K562 (cell line): Measurements from ENCODE around the gene SH3BP2. TPM values are rescaled to one million over a fixed set of nuclear protein-coding genes. Genes with fewer than 3 reads are reported as not detected.

Experiments
- HBP1 ChIP-seq: fragments of 450-650 bp; formaldehyde crosslinking; IDR thresholded peaks from 2 replicates; pipeline ENCODE4 v1.4.0; 2022; ENCODE audit warnings: missing genetic modification characterization
- ZNF407 ChIP-seq: fragments of 450-650 bp; IDR thresholded peaks from 2 replicates; pipeline ENCODE4 v1.6.1; 2016; ENCODE audit warnings: low read depth
- polyA plus RNA-seq, 8 experiments: library from polyadenylated mRNA; depleted of rRNA in 4 of 8; stranded (reverse) in 5 of 8; unstranded in 3 of 8; fragments of >200 nt; fragmentation: Nextera tagmentation in 2 of 8; fragmentation: Illumina TruSeq in 1 of 8; extraction: Ambion mirVana in 2 of 8; extraction: Trizol in 1 of 8; gene quantifications; 2 replicates each; pipeline versions ENCODE4 v1.2.1 to v1.2.3, GENCODE V29; 2011 to 2014; ENCODE audit warnings: inconsistent platforms in 1 of 8, missing spikeins in 1 of 8
- total RNA-seq, 7 experiments: library from RNA; depleted of rRNA in 6 of 7; stranded (reverse); fragments of >200 nt in 6 of 7; fragmentation: Illumina TruSeq in 2 of 7; extraction: Trizol in 2 of 7; gene quantifications; 2 replicates each; pipeline versions ENCODE4 v1.2.1 to v1.2.3, GENCODE V29; 2011 to 2021; ENCODE audit warnings: low replicate concordance in 1 of 7

Gene SH3BP2
- total and polyA plus RNA-seq, 9 of the 15 experiments (the other 6 are each of a cell fraction or from before 2014, with no cell fraction given), result 0.34 to 16.0 (median 5.1) TPM

- no peak for TF ChIP-seq ZNF407
- no peak for TF ChIP-seq HBP1 (CRISPR knock-in tag)
Observed at GRCh38 chr4:2786794-2787229, 6.1 kb upstream of the SH3BP2 start (continued).
